Hippocampal formation (tissue), 2 donors: ENCODE measurements around the gene POU6F2.
"Not testable (repeated sequence)": the region's sequence is repeated elsewhere in the genome, so short reads cannot be mapped to it uniquely, and the experiment has no call there.

Experiments
- DNase-seq, 2 donors: peaks; one replicate each; lab custom pipeline; 2025; lab: John Stamatoyannopoulos, UW

The POU6F2 gene

GRCh38 chr7:39186671-39187070 is 209.0 kb downstream of the POU6F2 start:
- no peak for DNase-seq

- DNase-seq: no peak
Observed at GRCh38 chr7:39187130-39187529, 209.4 kb downstream of the POU6F2 start.

- DNase-seq: no peak
Observed at GRCh38 chr7:39192476-39192875, 214.8 kb downstream of the POU6F2 start.

- not testable (repeated sequence) for DNase-seq
Observed at GRCh38 chr7:39194388-39194787, 216.7 kb downstream of the POU6F2 start.

- no peak for DNase-seq
Observed at GRCh38 chr7:39195967-39196366, 218.3 kb downstream of the POU6F2 start.

- DNase-seq: no peak
Observed at GRCh38 chr7:39197831-39198230, 220.1 kb downstream of the POU6F2 start.

- DNase-seq: no peak
Observed at GRCh38 chr7:39198556-39198955, 220.8 kb downstream of the POU6F2 start.

GRCh38 chr7:39199006-39199405 is 221.3 kb downstream of the POU6F2 start:
- no peak for DNase-seq

GRCh38 chr7:39199951-39200350 is 222.2 kb downstream of the POU6F2 start:
- no peak for DNase-seq

- no peak for DNase-seq
Observed at GRCh38 chr7:39202041-39202440, 224.3 kb downstream of the POU6F2 start.

- DNase-seq: no peak
Observed at GRCh38 chr7:39210362-39210761, 232.7 kb downstream of the POU6F2 start.

GRCh38 chr7:39211581-39211980 is 233.9 kb downstream of the POU6F2 start:
- DNase-seq: no peak

GRCh38 chr7:39212876-39213275 is 235.2 kb downstream of the POU6F2 start:
- no peak for DNase-seq

GRCh38 chr7:39217783-39218182 is 240.1 kb downstream of the POU6F2 start:
- DNase-seq: no peak

GRCh38 chr7:39219869-39220268 is 242.2 kb downstream of the POU6F2 start:
- DNase-seq: no peak

GRCh38 chr7:39221901-39222300 is 244.2 kb downstream of the POU6F2 start:
- DNase-seq: no peak

- DNase-seq: no peak
Observed at GRCh38 chr7:39228946-39229345, 251.2 kb downstream of the POU6F2 start.

- no peak for DNase-seq
Observed at GRCh38 chr7:39233851-39234529, 256.3 kb downstream of the POU6F2 start.

GRCh38 chr7:39238234-39238869 is 260.6 kb downstream of the POU6F2 start:
- DNase-seq: no peak

- DNase-seq: no peak
Observed at GRCh38 chr7:39240864-39241263, 263.2 kb downstream of the POU6F2 start.

GRCh38 chr7:39247576-39247975 is 269.9 kb downstream of the POU6F2 start:
- DNase-seq: no peak

GRCh38 chr7:39248041-39248691 is 270.5 kb downstream of the POU6F2 start:
- no peak for DNase-seq

- no peak for DNase-seq
Observed at GRCh38 chr7:39248692-39249090, 271.0 kb downstream of the POU6F2 start.
